ENCODE results near the gene PRR14. TPM values are rescaled to one million over a fixed set of nuclear protein-coding genes. Genes with fewer than 3 reads are reported as not detected.

Gene PRR14
- total and polyA plus RNA-seq, 2 of the 8 experiments (the other 6 are each of a cell fraction or from before 2014, with no cell fraction given) = 3.6 to 16.1 TPM

DNA sequence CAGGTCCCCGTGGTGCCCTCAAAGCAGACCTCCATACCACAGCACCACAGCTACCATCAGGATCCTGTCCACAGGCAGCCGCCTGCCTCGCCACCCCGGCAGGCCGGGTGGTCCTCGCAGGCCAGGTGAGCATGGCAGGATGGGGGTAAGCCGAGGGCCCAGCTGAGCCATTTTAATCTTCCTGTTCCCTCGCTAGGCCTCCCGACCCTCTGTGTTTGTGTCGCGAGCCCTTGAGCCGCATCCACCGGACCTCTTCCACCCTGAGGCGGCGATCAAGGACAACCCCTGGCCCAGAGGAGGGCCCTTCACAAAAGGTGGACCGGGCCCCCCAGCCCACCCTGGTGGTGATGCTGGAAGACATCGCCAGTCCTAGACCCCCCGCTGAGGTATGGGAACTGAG, 2.0 kb downstream of the PRR14 start:
- H2BK5ac ChIP-seq (ENCODE audit: low read depth, low read length) = no peak overlapping the region
- H3K9ac ChIP-seq (replicated peaks in 1 of 4; ENCODE audit: extremely low read depth in 1 of 4, low read depth in 3 of 4, low read length in 3 of 4) = no peak overlapping the region
- peaks cover 0 to 5% of the 10 kb centered on the region in 2 experiments for H4K20me1 ChIP-seq (replicated peaks in 1 of 2; ENCODE audit: control insufficient read depth in 1 of 2, insufficient read depth in 2 of 2, low read length in 2 of 2)
- H3K23ac ChIP-seq (ENCODE audit: insufficient read length) = no peak overlapping the region
- 0 out of 2 replicates have a peak, but pooled peaks cover 2% of the 10 kb centered on the region for H3K79me1 ChIP-seq (ENCODE audit: low read depth, low read length)
- WGBS, 2 experiments (ENCODE audit: extremely low coverage in 1 of 2, insufficient coverage in 1 of 2, insufficient read length in 1 of 2, insufficient replicate concordance in 2 of 2, low coverage in 1 of 2, low lambda C conversion rate in 2 of 2, missing lambda C conversion rate in 1 of 2) = 92% methylated on average over 18 of the region's 18 CpGs; no CpG with 5 or more reads in 1 of the 2 experiments
- no peaks in the 10 kb centered on the region for H3K9me3 ChIP-seq (ENCODE audit: insufficient read depth in 2 of 2, low read depth in 1 of 2, low read length in 1 of 2)
- H4K91ac ChIP-seq (replicated peaks; ENCODE audit: insufficient read length, low read length) = no peak overlapping the region
- no peak for FAIRE-seq
- no peak overlapping the region for H2BK15ac ChIP-seq (ENCODE audit: low read length)
- H3K27ac ChIP-seq (ENCODE audit: low read depth, low read length) = no peak overlapping the region
- no peak overlapping the region; the same call in 1 of the 2 replicates for H4K8ac ChIP-seq (ENCODE audit: extremely low read depth, insufficient read depth, low read length)
- H3K79me2 ChIP-seq (ENCODE audit: control insufficient read depth in 1 of 2, insufficient read depth in 2 of 2, low read length in 2 of 2) = no peaks in the 10 kb centered on the region
- H4K5ac ChIP-seq (ENCODE audit: insufficient read length, low read depth, low read length) = no peak overlapping the region
- no peak overlapping the region for H2BK120ac ChIP-seq (replicated peaks; ENCODE audit: low read depth, low read length)
- H3K18ac ChIP-seq (ENCODE audit: extremely low read depth, low read length) = no peak overlapping the region
- H2AK5ac ChIP-seq (ENCODE audit: low read depth, low read length) = no peak overlapping the region
- no peak overlapping the region for H3K4ac ChIP-seq (replicated peaks; ENCODE audit: insufficient read length, low read depth, low read length)
- no peak overlapping the region for H3K56ac ChIP-seq (replicated peaks; ENCODE audit: insufficient read length, low read depth, low read length)
- H3K4me1 ChIP-seq (replicated peaks in 1 of 4; ENCODE audit: control insufficient read depth in 3 of 4, insufficient read depth in 4 of 4, low read length in 3 of 4) = peaks cover 0 to 11% (median 4%) of the 10 kb centered on the region in 4 experiments; a peak in 6 of 7 replicates
- no peak overlapping the region for H2BK12ac ChIP-seq (ENCODE audit: low read depth, low read length)
- ChIA-PET CTCF (ENCODE audit: partially characterized antibody) (interaction anchor here (0.6 to 8.2 kb wide), 5 partner anchors 14 to 42 kb away, joined by 3 to 48 read pairs (median 3); no protein-coding TSS in a partner anchor), POLR2A (ENCODE audit: partially characterized antibody) (no interaction called here)
- no peak overlapping the region for H3K4me3 ChIP-seq (ENCODE audit: extremely low read depth in 1 of 4, insufficient read depth in 2 of 4, low read depth in 3 of 4, low read length in 4 of 4)
- H3K36me3 ChIP-seq (ENCODE audit: control insufficient read depth in 2 of 4, insufficient read depth in 4 of 4, low read length in 3 of 4) = no peaks in the 10 kb centered on the region; a peak in 1 of 8 replicates
- no peak overlapping the region; a peak in 1 of 4 replicates for H3K4me2 ChIP-seq (ENCODE audit: insufficient read depth in 1 of 2, low read depth in 2 of 2, low read length in 2 of 2)
- peaks cover 6% of the 10 kb centered on the region; the same call in 1 of the 2 replicates for H3K23me2 ChIP-seq (ENCODE audit: low read depth, low read length)
- DNase-seq (ENCODE audit: low read depth in 1 of 2, low spot score in 2 of 2) = no peak
- H2AFZ ChIP-seq (ENCODE audit: low read length) = no peak overlapping the region
- peaks cover 0 to 16% (median 11%) of the 10 kb centered on the region in 4 experiments; a peak in 6 of 7 replicates for H3K27me3 ChIP-seq (replicated peaks in 1 of 4; ENCODE audit: control insufficient read depth in 3 of 4, extremely low read depth in 1 of 4, insufficient read depth in 3 of 4, low read length in 3 of 4)
- no peak overlapping the region for H2BK20ac ChIP-seq (ENCODE audit: low read length)
- H3K14ac ChIP-seq (ENCODE audit: insufficient read length) = no peak overlapping the region
- no peak for TF ChIP-seq POLR2AphosphoS5 (IDR thresholded peaks at IDR 0.05; ENCODE audit: low read depth, low read length)
- TF ChIP-seq HDAC2 (IDR thresholded peaks at IDR 0.05; ENCODE audit: borderline replicate concordance in 1 of 2, low read depth in 2 of 2, low read length in 2 of 2) = no peak
- no peak for TF ChIP-seq CREB1 (IDR thresholded peaks at IDR 0.05)
- TF ChIP-seq POLR2A (IDR thresholded peaks at IDR 0.05; ENCODE audit: control extremely low read depth in 1 of 2, low read depth in 2 of 2, low read length in 2 of 2) = no peak
- TF ChIP-seq BRCA1 (IDR thresholded peaks at IDR 0.05; ENCODE audit: low read depth, low read length) = no peak
- TF ChIP-seq JUND (IDR thresholded peaks at IDR 0.05; ENCODE audit: low read length) = no peak
- TF ChIP-seq FOSL1 (IDR thresholded peaks at IDR 0.05; ENCODE audit: insufficient read depth, low read depth, low read length) = no peak
- TF ChIP-seq E2F6 (IDR thresholded peaks at IDR 0.05) = no peak
- no peak for TF ChIP-seq NANOG (IDR thresholded peaks at IDR 0.05; ENCODE audit: insufficient read depth, low read depth, low read length, poor library complexity, severe bottlenecking)
- TF ChIP-seq MAX (IDR thresholded peaks at IDR 0.05) = no peak
- no peak for TF ChIP-seq CHD2 (IDR thresholded peaks at IDR 0.05; ENCODE audit: low read length)
- TF ChIP-seq GABPA (IDR thresholded peaks at IDR 0.05; ENCODE audit: borderline replicate concordance, insufficient read depth, low read length) = no peak
- no peak for TF ChIP-seq EGR1 (IDR thresholded peaks at IDR 0.05; ENCODE audit: borderline replicate concordance, low read depth, low read length)

Measured in H1 (cell line).